HCT116 (cell line): ENCODE results near the gene FUCA2. TPM values are rescaled to one million over a fixed set of nuclear protein-coding genes. Genes with fewer than 3 reads are reported as not detected.
"Not testable (repeated sequence)": the region's sequence is repeated elsewhere in the genome, so short reads cannot be mapped to it uniquely, and the experiment has no call there.

Experiments used
- ATAC-seq: fragments of 200-7000 bp; cut with Tn5 transposase; 2 replicates; pipeline ENCODE4 v1.9.1; 2020; ENCODE audit warnings: mild to moderate bottlenecking, moderate library complexity
- BruUV-seq: library from RNA; stranded (reverse); fragments of 400-500 nt; replicated peaks from 2 replicates; lab custom pipeline; 2021; lab: Mats Ljungman, UMichigan
- CTCF ChIA-PET: fragments of 300-600 bp; sonication (Branson Sonifier 250); formaldehyde crosslinking; loops from one replicate; lab custom pipeline; 2021; ENCODE audit warnings: antibody characterized with exemption; lab: Charles Lee
- POLR2A ChIA-PET: fragments of 300-600, 350-600 bp; sonication (Branson Sonifier 250); formaldehyde crosslinking; loops from one replicate; lab custom pipeline; 2021; ENCODE audit warnings: antibody characterized with exemption; lab: Charles Lee
- RAD21 ChIA-PET, 2 experiments: fragments of 300-600 bp; sonication (Branson Sonifier 250); formaldehyde crosslinking; loops; one replicate each; lab custom pipeline; 2023; ENCODE audit warnings: low total read pairs in 2 of 2; ENCODE audit not compliant: uncharacterized antibody in 2 of 2, unreplicated experiment in 2 of 2, low non-redundant PET in 1 of 2; lab: Charles Lee
- DNase-seq: peaks from one replicate; pipeline ENCODE4 v3.0.0-alpha.2; 2010; ENCODE audit warnings: low read depth, low spot score
- H2AFZ ChIP-seq: fragments of 200-600 bp; shearing (Covaris generic), sonication (generic); 2 replicates; pipeline ENCODE4 v1.6.1; 2017; ENCODE audit warnings: low read depth, mixed run types, mixed read lengths, antibody characterized with exemption, low read length; ENCODE audit not compliant: poor library complexity, severe bottlenecking
- H3K27ac ChIP-seq: 2 replicates; pipeline ENCODE4 v1.5.1; 2012; ENCODE audit warnings: low read depth, low read length
- H3K27me3 ChIP-seq: fragments of 200-600 bp; sonication (generic); 2 replicates; pipeline ENCODE4 v1.6.1; 2016; ENCODE audit warnings: mixed run types, low read length, mixed read lengths; ENCODE audit not compliant: insufficient read depth
- H3K36me3 ChIP-seq, 2 experiments: fragments of 200-500 bp in 1 of 2; fragments of 200-600 bp in 1 of 2; sonication (Bioruptor generic) in 1 of 2; sonication (generic) in 1 of 2; 2 replicates each; pipeline versions ENCODE4 v1.5.1 to v1.6.1; 2014 to 2016; ENCODE audit warnings: low read length in 2 of 2, inconsistent platforms in 1 of 2, mixed read lengths in 1 of 2, mixed run types in 1 of 2; ENCODE audit not compliant: insufficient read depth in 2 of 2, control insufficient read depth in 1 of 2
- H3K4me1 ChIP-seq, 2 experiments: fragments of 200-600 bp in 1 of 2; sonication (generic) in 1 of 2; 2 replicates each; pipeline versions ENCODE4 v1.5.1 to v1.6.1; 2012 to 2017; ENCODE audit warnings: low read length in 2 of 2, inconsistent platforms in 1 of 2, mild to moderate bottlenecking in 1 of 2, mixed read lengths in 1 of 2, mixed run types in 1 of 2, moderate library complexity in 1 of 2; ENCODE audit not compliant: insufficient read depth in 2 of 2, control insufficient read depth in 1 of 2
- H3K4me2 ChIP-seq: fragments of 200-600 bp; sonication (generic); 2 replicates; pipeline ENCODE4 v1.6.1; 2017; ENCODE audit warnings: mixed run types, low read length, mixed read lengths
- H3K4me3 ChIP-seq, 2 experiments: fragments of 200-600 bp in 1 of 2; sonication (generic) in 1 of 2; replicated peaks in 1 of 2; 2 replicates each; pipeline ENCODE4 v1.5.1; 2011 to 2016; ENCODE audit warnings: low read length in 2 of 2, control low read depth in 1 of 2, low read depth in 1 of 2, mild to moderate bottlenecking in 1 of 2, mixed read lengths in 1 of 2, mixed run types in 1 of 2
- H3K79me2 ChIP-seq: fragments of 200-600 bp; sonication (generic); 2 replicates; pipeline ENCODE4 v1.6.1; 2017; ENCODE audit warnings: mild to moderate bottlenecking, mixed run types, low read length, moderate library complexity, mixed read lengths; ENCODE audit not compliant: insufficient read depth
- H3K9ac ChIP-seq: fragments of 200-600 bp; sonication (generic); 2 replicates; pipeline ENCODE4 v1.6.1; 2016; ENCODE audit warnings: low read length, mixed read lengths
- H3K9me2 ChIP-seq: fragments of 200-600 bp; sonication (generic), shearing (Covaris generic); 2 replicates; pipeline ENCODE4 v1.6.1; 2017; ENCODE audit warnings: mixed run types, mild to moderate bottlenecking, moderate library complexity; ENCODE audit not compliant: insufficient read depth
- H3K9me3 ChIP-seq, 2 experiments: fragments of 200-500 bp in 1 of 2; fragments of 200-600 bp in 1 of 2; sonication (Bioruptor generic) in 1 of 2; sonication (generic) in 1 of 2; 2 replicates each; pipeline ENCODE4 v1.6.1; 2014 to 2017; ENCODE audit warnings: low read length in 2 of 2, mixed read lengths in 2 of 2, inconsistent platforms in 1 of 2, low read depth in 1 of 2, mild to moderate bottlenecking in 1 of 2, mixed run types in 1 of 2, moderate library complexity in 1 of 2; ENCODE audit not compliant: control insufficient read depth in 1 of 2, insufficient read depth in 1 of 2
- H4K20me1 ChIP-seq: fragments of 200-600 bp; sonication (generic), shearing (Covaris generic); 2 replicates; pipeline ENCODE4 v1.6.1; 2017; ENCODE audit warnings: mixed run types, mild to moderate bottlenecking, moderate library complexity; ENCODE audit not compliant: insufficient read depth
- MAX ChIP-seq: IDR thresholded peaks from 2 replicates; pipeline ENCODE4 v1.6.1; 2012
- POLR2AphosphoS5 ChIP-seq: IDR thresholded peaks from 2 replicates; pipeline ENCODE4 v1.6.1; 2011; ENCODE audit warnings: mild to moderate bottlenecking, low read depth, low read length, moderate library complexity
- RAD21 ChIP-seq: IDR thresholded peaks from 2 replicates; pipeline ENCODE4 v1.6.1; 2012; ENCODE audit warnings: low read depth, mild to moderate bottlenecking
- REST ChIP-seq: IDR thresholded peaks from 2 replicates; pipeline ENCODE4 v1.6.1; 2012; ENCODE audit warnings: low read depth
- SIN3A ChIP-seq: IDR thresholded peaks from 2 replicates; pipeline ENCODE4 v1.6.1; 2012; ENCODE audit warnings: low read depth
- SP1 ChIP-seq: IDR thresholded peaks from 2 replicates; pipeline ENCODE4 v1.6.1; 2012; ENCODE audit warnings: low read depth
- SRF ChIP-seq: IDR thresholded peaks from 2 replicates; pipeline ENCODE4 v1.6.1; 2012; ENCODE audit warnings: low read depth
- intact Hi-C: fragments of 100-400 bp; cut with micrococcal nuclease; formaldehyde crosslinking; loops from 2 replicates; pipeline ENCODE4 v1.10.0; 2022
- total RNA-seq: library from RNA; stranded (reverse); gene quantifications from one replicate; pipeline ENCODE4 v1.2.1, GENCODE V29; 2021; ENCODE audit not compliant: unreplicated experiment
- TF ChIP-seq, protein P1 (sequence below): IDR thresholded peaks from 2 replicates; pipeline ENCODE4 v1.6.1; 2012

The FUCA2 gene
- total RNA-seq, 1 experiment from 2014 or later, result 75.4 TPM

DNA sequence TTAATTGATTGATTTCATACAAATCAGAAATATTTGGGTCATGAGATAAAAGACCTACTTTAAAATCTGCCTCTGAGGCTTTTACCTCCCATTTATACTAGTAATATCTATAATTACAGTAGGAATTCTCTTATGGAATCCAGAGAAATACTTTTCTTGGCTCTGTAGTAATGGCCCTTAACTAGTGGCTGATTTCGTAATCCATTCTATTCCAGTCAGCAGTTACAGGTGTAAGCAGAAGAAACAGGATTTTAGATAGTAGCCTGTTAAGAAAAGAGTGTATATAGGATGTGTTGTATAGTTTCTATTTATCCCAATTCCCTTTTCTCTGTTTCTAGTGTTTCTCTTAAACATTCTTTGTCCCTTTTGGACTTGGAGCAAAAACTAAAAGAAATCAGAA, 39.7 kb downstream of the FUCA2 start:
- Histone ChIP-seq H3K4me1 (no peaks in the 10 kb centered on the region), H3K4me3 (no peak overlapping the region), H3K79me2 (no peaks in the 10 kb centered on the region), H3K9me2 (no peaks in the 10 kb centered on the region), H3K27ac (no peak overlapping the region), H3K9ac (no peak overlapping the region), H4K20me1 (no peaks in the 10 kb centered on the region), H3K36me3 (0 out of 4 replicates have a peak, but pooled peaks cover 0 to 5% of the 10 kb centered on the region in 2 experiments), H2AFZ (no peak overlapping the region), H3K27me3 (no peaks in the 10 kb centered on the region), H3K4me2 (no peak overlapping the region), H3K9me3 (no peaks in the 10 kb centered on the region)
- BruUV-seq, result no TSS peak
- no peak for TF ChIP-seq SRF
- RAD21 ChIA-PET, result no interaction called here
- POLR2A ChIA-PET, result no interaction called here
- ATAC-seq, result no peak
- CTCF ChIA-PET, result no interaction called here
- intact Hi-C loops, result no loop called here
- DNase-seq, result no peak

DNA sequence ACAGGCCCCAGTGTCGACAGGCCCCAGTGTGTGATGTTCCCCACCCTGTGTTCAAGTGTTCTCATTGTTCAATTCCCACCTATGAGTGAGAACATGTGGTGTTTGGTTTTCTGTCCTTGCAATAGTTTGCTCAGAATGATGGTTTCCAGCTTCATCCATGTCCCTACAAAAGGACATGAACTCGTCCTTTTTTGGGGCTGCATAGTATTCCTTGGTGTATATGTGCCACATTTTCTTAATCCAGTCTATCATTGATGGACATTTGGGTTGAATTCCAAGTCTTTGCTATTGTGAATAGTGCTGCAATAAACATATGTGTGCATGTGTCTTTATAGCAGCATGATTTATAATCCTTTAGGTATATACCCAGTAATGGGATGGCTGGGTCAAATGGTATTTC, 42.7 kb downstream of the FUCA2 start:
- H2AFZ ChIP-seq, H4K20me1 ChIP-seq, CTCF ChIA-PET, H3K9me3 ChIP-seq, RAD21 ChIA-PET, BruUV-seq, intact Hi-C loops, H3K79me2 ChIP-seq, H3K27ac ChIP-seq, ATAC-seq, DNase-seq, H3K9ac ChIP-seq, H3K9me2 ChIP-seq, POLR2A ChIA-PET, H3K36me3 ChIP-seq, H3K4me3 ChIP-seq, H3K4me1 ChIP-seq, H3K27me3 ChIP-seq, H3K4me2 ChIP-seq: not testable (repeated sequence)

GRCh38 chr6:143468026-143468425, 43.5 kb downstream of the FUCA2 start:
- no peak for DNase-seq
- BruUV-seq, result no TSS peak

More at GRCh38 chr6:143468026-143468425, 43.5 kb downstream of the FUCA2 start:
- Histone ChIP-seq H2AFZ (no peak overlapping the region), H3K27me3 (no peaks in the 10 kb centered on the region), H3K27ac (no peak overlapping the region), H3K79me2 (no peaks in the 10 kb centered on the region)
- ATAC-seq, result no peak
- CTCF ChIA-PET, result no interaction called here
- POLR2A ChIA-PET, result no interaction called here
- TF ChIP-seq, protein P1, sequence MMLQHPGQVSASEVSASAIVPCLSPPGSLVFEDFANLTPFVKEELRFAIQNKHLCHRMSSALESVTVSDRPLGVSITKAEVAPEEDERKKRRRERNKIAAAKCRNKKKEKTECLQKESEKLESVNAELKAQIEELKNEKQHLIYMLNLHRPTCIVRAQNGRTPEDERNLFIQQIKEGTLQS, result no peak
- TF ChIP-seq SIN3A (no peak), MAX (no peak), POLR2AphosphoS5 (no peak), RAD21 (no peak), SP1 (no peak), REST (no peak)
- TF ChIP-seq, all 23 proteins: peak for 0
- intact Hi-C loops, result no loop called here
- Histone ChIP-seq H3K4me3 (no peak overlapping the region), H3K9me2 (no peaks in the 10 kb centered on the region), H4K20me1 (no peaks in the 10 kb centered on the region), H3K9me3 (no peaks in the 10 kb centered on the region), H3K4me1 (no peaks in the 10 kb centered on the region), H3K9ac (no peak overlapping the region), H3K36me3 (0 out of 4 replicates have a peak, but pooled peaks cover 4 to 5% of the 10 kb centered on the region in 2 experiments), H3K4me2 (no peak overlapping the region)
- RAD21 ChIA-PET, result no interaction called here
